ENCODE data around the gene KCNF1.

- no peak for TF ChIP-seq POLR2AphosphoS5 (IDR thresholded peaks at IDR 0.05; ENCODE audit: low read depth, low read length)
- TF ChIP-seq, protein P1, sequence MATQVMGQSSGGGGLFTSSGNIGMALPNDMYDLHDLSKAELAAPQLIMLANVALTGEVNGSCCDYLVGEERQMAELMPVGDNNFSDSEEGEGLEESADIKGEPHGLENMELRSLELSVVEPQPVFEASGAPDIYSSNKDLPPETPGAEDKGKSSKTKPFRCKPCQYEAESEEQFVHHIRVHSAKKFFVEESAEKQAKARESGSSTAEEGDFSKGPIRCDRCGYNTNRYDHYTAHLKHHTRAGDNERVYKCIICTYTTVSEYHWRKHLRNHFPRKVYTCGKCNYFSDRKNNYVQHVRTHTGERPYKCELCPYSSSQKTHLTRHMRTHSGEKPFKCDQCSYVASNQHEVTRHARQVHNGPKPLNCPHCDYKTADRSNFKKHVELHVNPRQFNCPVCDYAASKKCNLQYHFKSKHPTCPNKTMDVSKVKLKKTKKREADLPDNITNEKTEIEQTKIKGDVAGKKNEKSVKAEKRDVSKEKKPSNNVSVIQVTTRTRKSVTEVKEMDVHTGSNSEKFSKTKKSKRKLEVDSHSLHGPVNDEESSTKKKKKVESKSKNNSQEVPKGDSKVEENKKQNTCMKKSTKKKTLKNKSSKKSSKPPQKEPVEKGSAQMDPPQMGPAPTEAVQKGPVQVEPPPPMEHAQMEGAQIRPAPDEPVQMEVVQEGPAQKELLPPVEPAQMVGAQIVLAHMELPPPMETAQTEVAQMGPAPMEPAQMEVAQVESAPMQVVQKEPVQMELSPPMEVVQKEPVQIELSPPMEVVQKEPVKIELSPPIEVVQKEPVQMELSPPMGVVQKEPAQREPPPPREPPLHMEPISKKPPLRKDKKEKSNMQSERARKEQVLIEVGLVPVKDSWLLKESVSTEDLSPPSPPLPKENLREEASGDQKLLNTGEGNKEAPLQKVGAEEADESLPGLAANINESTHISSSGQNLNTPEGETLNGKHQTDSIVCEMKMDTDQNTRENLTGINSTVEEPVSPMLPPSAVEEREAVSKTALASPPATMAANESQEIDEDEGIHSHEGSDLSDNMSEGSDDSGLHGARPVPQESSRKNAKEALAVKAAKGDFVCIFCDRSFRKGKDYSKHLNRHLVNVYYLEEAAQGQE (IDR thresholded peaks at IDR 0.05; ENCODE audit: insufficient read depth in 1 of 2, low read depth in 2 of 2, low read length in 2 of 2) = no peak
- no peak for TF ChIP-seq TAF1 (IDR thresholded peaks at IDR 0.05; ENCODE audit: borderline replicate concordance, insufficient read depth, low read length)
- TF ChIP-seq SIN3A (IDR thresholded peaks at IDR 0.05; ENCODE audit: borderline replicate concordance, insufficient read depth, low read length) = no peak
Measured at GRCh38 chr2:10926191-10926820, 14.6 kb downstream of the KCNF1 start.
